HG03460 (cell line): ENCODE results near the gene TEX19.
A peak's percentile ranks its signal among the peaks of the same experiment; 100 is the strongest.

Source experiments
- ATAC-seq: cut with Tn5 transposase; IDR thresholded peaks from one replicate; pipeline ENCODE4 v1.9.1; 2021; ENCODE audit not compliant: unreplicated experiment

The TEX19 gene

DNA sequence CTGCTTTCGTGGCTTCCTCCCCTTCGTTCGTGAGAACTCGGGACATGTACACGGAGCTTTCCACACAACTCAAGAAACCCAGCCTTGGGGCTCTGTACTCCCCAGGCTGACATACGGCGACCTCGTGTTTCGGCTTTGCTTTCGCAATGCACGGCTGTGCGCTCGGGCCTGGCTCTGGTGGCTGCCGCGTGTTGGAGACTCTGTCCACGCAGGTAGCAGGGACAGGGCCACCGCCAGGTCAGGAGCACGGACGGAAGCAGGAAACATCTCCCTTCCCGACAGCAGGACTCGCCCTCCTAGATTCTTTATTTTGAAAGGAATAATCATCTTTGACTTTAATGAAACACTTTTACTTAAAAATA, 29.9 kb downstream of the TEX19 start:
- ATAC-seq: no peak

DNA sequence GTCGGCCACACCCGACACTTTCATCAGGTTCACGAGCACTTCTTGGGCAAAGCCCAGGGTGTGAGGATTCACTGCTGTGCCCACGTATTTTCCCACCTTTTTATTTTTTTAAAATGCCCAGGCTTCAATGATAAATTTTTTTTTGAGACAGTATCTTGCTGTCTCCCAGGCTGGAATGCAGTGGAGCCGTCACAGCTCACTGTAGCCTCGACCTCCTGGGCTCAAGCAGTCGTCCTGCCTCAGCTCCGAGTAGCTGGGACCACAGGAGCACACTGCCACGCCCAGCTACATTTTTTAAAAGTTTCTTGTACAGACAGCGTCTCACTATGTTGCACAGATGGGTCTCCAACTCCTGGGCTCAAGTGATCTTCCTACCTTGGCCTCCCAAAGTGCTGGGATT, 30.3 kb downstream of the TEX19 start:
- ATAC-seq: no peak

DNA sequence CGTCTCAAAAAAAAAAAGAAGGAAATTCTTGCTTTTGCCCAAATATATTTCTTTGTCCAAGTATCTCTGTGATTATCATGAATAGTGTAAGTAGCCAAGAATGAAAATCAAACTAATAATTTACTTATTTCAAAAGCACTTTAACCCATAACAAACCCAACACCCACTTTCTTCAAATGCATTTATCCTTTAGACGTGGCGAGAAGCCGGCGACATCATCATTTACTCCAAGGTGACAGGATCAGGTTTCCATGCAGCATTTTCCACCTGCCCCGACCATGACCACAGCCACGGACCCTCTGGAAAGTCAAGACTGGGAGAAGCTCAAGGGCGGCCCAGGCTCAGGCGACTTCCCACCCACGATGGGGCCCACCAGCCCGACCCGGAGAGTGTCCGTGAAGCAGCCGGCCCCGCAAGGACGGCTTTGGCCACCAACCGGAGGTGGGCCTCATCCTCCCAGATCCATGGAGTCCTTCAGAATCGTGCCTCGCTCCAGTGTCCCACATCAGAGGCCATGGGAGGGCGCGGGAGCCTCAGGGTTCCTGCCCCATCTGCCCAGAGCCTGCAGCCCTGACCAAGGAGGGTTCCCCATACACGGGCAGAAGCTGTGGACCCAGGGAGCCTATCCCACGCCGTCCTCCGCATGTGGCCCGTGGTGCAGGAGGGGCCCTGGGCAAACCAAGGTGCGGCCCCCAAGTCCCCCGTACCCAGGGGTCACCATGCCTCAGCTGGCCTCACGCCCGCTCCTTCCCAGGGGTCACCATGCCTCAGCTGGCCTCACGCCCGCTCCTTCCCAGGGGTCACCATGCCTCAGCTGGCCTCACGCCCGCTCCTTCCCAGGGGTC, 31.2 kb downstream of the TEX19 start:
- no peak for ATAC-seq

GRCh38 chr17:82390860-82391435, 31.9 kb downstream of the TEX19 start:
- ATAC-seq: no peak

- ATAC-seq: no peak
Observed at GRCh38 chr17:82391496-82392066, 32.5 kb downstream of the TEX19 start.

- ATAC-seq: no peak
Observed at GRCh38 chr17:82392209-82392920, 33.3 kb downstream of the TEX19 start.

GRCh38 chr17:82392941-82393340, 33.9 kb downstream of the TEX19 start:
- ATAC-seq: no peak

DNA sequence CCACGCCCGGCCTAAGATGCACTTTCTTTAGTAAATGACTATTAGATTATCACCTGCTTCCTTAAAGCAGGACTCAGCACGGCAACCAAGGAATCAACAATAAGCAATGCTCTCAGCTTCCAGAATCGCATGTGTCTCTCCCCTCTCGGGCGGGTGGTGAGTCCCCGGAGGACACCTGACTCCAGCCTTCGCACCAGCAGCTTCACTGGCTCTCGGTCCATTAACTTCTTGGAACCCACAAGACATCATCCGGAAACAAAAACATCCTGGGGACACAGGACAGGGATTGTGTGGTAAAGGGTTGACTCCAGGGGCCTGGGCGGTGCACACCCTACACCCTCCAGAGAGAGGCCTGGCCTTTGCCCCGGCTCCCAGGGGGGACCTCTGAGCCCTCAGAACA, 35.2 kb downstream of the TEX19 start:
- no peak for ATAC-seq

GRCh38 chr17:82396601-82397435, 37.8 kb downstream of the TEX19 start:
- ATAC-seq: no peak

GRCh38 chr17:82397449-82398335, 38.6 kb downstream of the TEX19 start:
- ATAC-seq: no peak

DNA sequence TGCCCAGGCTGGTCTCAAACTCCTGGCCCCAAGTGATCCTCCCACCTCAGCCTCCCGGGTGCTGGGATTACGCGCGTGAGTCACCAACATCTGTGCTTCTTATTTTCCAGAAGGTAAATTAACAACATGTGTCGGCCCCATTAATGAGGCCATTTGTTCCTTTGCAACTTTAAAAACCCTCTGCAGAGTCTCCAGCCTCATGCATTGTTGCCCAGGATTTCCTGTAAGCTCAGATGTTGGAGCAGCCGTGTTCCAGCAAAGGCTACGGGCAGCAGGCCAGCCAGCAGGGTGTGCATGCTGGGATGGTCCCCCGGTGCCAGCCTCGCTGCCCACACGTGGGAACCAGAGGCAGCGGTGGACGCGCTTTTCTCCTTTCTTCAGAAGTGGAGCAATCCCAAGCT, 40.0 kb downstream of the TEX19 start:
- no peak for ATAC-seq

DNA sequence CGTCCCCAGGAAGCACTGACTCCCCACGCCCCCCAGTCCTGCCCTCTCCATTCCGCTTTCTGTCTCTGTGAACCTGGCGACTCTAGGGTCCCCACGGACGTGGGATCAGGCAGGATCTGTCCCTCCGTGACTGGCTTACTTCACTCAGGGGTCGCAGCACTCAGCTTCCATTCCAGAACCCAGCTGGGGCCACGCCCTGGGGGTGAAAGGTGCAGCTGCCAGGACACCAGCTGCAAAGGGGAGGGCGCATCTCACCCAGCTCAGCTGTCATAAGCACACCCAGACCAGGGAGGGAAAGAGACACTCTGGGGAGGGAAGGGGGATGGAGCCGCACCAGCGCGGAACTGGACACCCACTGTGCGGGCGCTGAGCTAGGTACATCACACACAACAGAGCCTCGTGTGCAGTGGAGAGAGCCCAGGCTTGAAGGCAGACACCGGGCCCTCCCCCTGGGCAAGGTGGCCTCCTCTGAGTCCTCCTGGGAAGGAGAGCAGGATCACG, 40.6 kb downstream of the TEX19 start:
- ATAC-seq: no peak

GRCh38 chr17:82400206-82400605, 41.2 kb downstream of the TEX19 start:
- no peak for ATAC-seq

DNA sequence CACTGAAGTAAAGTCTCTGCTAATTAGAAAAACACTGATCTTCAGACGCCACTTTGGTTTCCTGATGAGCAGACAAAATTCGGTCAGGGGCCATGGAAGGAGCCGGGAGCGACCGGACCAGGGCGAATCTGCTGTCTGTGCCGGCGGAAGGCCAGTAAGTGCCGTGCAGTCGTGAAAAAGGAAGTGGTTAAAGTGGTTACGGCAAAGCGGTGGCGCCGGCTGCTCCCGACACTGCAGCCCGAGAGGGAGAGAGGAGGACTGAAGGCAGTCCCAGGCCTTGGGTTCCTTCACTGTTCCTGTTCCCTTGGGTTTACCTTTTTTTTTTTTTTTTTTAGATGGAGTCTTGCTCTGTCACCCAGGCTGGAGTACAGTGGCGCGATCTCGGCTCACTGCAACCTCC, 41.8 kb downstream of the TEX19 start:
- ATAC-seq: no peak

- peak; percentile 80 for ATAC-seq
Observed at GRCh38 chr17:82402865-82403264, 43.8 kb downstream of the TEX19 start.

DNA sequence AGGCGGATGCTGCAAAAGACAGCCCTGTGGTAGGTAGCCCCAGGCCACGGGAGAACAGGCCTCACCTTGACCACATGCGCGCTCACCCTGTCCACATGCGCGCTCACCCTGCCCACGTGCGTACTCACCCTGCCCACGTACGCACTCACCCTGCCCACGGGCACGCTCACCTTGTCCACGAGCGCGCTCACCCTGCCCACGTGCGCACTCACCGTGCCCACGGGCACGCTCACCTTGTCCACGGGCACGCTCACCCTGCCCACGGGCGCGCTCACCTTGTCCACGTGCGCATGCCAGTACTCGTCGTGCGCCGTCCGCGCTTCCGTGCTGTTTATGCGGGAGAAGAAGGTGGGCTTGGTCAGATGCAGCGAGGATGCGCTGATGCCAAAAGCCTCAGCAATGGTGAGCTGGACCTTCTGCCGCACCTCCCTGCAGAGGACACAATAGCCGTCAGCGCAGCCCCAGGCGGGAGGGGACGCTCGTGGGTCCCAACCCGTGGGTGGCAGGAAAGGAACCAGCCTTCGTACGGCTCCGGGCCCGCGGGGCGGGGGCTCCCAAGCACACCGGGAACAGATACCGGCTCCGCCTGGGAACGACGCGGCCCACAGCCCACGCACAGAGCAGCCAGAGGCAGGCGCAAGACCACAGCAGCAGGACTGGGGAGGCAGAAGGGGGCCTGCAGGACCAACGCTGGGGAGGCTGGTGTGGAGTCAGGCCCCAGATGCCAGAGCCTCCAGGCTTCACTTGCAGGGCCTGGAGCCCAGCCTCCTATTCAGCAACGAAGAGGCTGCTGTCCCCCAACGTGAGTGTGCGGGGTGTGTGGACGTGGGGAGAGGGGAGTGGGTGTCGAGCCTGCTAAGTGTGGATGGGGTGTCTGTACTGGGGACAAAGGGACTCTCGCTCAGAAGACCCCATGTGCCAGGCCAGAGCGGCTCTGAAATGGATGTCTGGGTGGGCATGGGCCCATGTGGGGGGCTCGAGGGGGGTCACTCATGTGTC, 44.9 kb downstream of the TEX19 start:
- no peak for ATAC-seq

DNA sequence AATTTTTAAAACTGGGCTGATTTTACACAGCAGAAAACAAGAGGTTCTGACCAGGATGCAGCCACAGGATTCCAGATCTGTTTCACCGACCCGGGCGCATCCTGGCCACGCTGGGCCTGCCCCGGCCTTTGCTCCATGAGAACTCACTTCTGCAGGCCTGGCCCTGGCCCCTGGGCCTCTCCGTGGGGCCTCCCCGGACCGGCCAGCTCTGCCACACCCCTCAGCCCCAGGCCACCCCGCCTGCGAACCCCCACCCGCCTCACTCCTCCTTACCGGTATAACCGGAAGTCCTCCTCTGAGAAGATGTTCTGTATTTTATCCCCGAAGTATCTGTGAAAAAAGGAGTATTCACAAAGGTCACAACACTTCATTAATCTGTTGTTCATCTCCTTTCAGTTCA, 46.0 kb downstream of the TEX19 start:
- ATAC-seq: no peak

DNA sequence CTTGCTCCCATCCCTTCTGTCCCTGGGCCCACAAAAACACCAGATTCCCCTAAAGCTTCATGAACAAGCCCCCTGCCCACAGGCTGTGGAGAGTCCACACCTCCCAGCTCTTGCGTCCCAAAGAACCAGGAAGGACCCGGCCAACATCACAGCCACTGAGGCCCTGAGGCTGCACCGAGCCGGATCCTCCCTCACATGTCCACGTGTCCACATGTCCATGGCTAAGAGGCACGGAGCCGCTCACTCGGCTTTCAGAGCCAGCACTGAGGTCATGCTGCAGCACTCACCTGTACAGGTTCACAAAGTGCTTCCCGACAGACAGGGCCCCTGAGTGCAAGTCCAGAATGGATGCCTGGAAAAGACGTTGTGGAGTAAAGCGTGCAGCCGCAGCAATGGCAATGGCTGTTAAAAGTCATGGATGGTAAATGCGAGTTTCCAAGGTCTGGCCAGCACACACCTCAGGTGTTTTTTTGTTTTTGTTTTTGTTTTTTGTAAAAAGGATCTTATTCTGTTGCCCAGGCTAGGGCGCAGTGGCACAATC, 47.2 kb downstream of the TEX19 start:
- ATAC-seq: no peak
